SK-N-SH (cell line): ENCODE measurements around the gene PIGZ. TPM values are rescaled to one million over a fixed set of nuclear protein-coding genes. Genes with fewer than 3 reads are reported as not detected.

Experiments
- CTCF ChIA-PET: fragments of 300-600, 350-600 bp; formaldehyde crosslinking; extraction: SDS; loops from one replicate; lab custom pipeline; 2021; lab: Yijun Ruan, JAX
- POLR2A ChIA-PET: fragments of 350-600 bp; sonication (Branson Sonifier 250); formaldehyde crosslinking; extraction: SDS; loops from one replicate; lab custom pipeline; 2020; ENCODE audit warnings: antibody characterized with exemption, inconsistent platforms; lab: Yijun Ruan, JAX
- DNase-seq: peaks from one replicate; pipeline ENCODE4 v3.0.0; 2012
- H2AFZ ChIP-seq: fragments of 200-600 bp; sonication (generic); 2 replicates; pipeline ENCODE4 v1.8.1; 2016; ENCODE audit warnings: antibody characterized with exemption, mild to moderate bottlenecking, low read depth
- H3F3A ChIP-seq: fragments of 200-600 bp; sonication (generic); replicated peaks from 2 replicates; pipeline ENCODE3; 2016; ENCODE audit warnings: antibody characterized with exemption, mild to moderate bottlenecking; ENCODE audit not compliant: insufficient read depth
- H3K27ac ChIP-seq, 2 experiments: fragments of 200-500 bp in 1 of 2; fragments of 200-600 bp in 1 of 2; sonication (Bioruptor generic) in 1 of 2; sonication (generic), shearing (Covaris generic) in 1 of 2; 2 replicates each; pipeline versions ENCODE4 v1.5.1 to v1.6.1; 2014 to 2016; ENCODE audit warnings: low read depth in 2 of 2, inconsistent platforms in 1 of 2, low read length in 1 of 2, mild to moderate bottlenecking in 1 of 2, mixed read lengths in 1 of 2
- H3K27me3 ChIP-seq: fragments of 200-600 bp; sonication (generic), shearing (Covaris generic); 2 replicates; pipeline ENCODE4 v1.6.1; 2016; ENCODE audit warnings: mixed run types; ENCODE audit not compliant: insufficient read depth
- H3K36me3 ChIP-seq, 2 experiments: fragments of 200-500 bp in 1 of 2; fragments of 200-600 bp in 1 of 2; sonication (Bioruptor generic) in 1 of 2; sonication (generic) in 1 of 2; replicated peaks in 1 of 2; 2 replicates each; pipeline versions ENCODE3 to v1.5.1; 2014 to 2016; ENCODE audit warnings: low read length in 1 of 2, mild to moderate bottlenecking in 1 of 2; ENCODE audit not compliant: insufficient read depth in 2 of 2, control insufficient read depth in 1 of 2
- H3K4me1 ChIP-seq, 2 experiments: fragments of 200-500 bp in 1 of 2; fragments of 200-600 bp in 1 of 2; sonication (Bioruptor generic) in 1 of 2; sonication (generic), shearing (Covaris generic) in 1 of 2; 2 replicates each; pipeline versions ENCODE4 v1.5.1 to v1.6.1; 2014 to 2016; ENCODE audit warnings: low read depth in 1 of 2, low read length in 1 of 2, mixed run types in 1 of 2; ENCODE audit not compliant: insufficient read depth in 2 of 2, control insufficient read depth in 1 of 2
- H3K4me2 ChIP-seq: fragments of 200-600 bp; sonication (generic), shearing (Covaris generic); 2 replicates; pipeline ENCODE4 v1.6.1; 2017; ENCODE audit warnings: mixed run types
- H3K4me3 ChIP-seq, 2 experiments: fragments of 200-500 bp in 1 of 2; fragments of 200-600 bp in 1 of 2; sonication (Bioruptor generic) in 1 of 2; sonication (generic), shearing (Covaris generic) in 1 of 2; 2 replicates each; pipeline versions ENCODE4 v1.5.1 to v1.8.1; 2014 to 2016; ENCODE audit warnings: low read depth in 2 of 2, inconsistent platforms in 1 of 2, low read length in 1 of 2, mild to moderate bottlenecking in 1 of 2, mixed read lengths in 1 of 2, moderate library complexity in 1 of 2
- H3K79me2 ChIP-seq: fragments of 200-600 bp; sonication (generic); 2 replicates; pipeline ENCODE4 v1.8.1; 2017; ENCODE audit warnings: mild to moderate bottlenecking; ENCODE audit not compliant: insufficient read depth
- H3K9ac ChIP-seq: fragments of 200-600 bp; sonication (generic); 2 replicates; pipeline ENCODE4 v1.6.1; 2017; ENCODE audit warnings: mixed run types
- H3K9me2 ChIP-seq: fragments of 200-600 bp; sonication (generic); 2 replicates; pipeline ENCODE4 v1.6.1; 2017; ENCODE audit warnings: mixed run types
- H3K9me3 ChIP-seq: fragments of 200-600 bp; sonication (generic); 2 replicates; pipeline ENCODE4 v1.6.1; 2017; ENCODE audit warnings: mixed run types, mild to moderate bottlenecking, moderate library complexity
- H4K20me1 ChIP-seq: fragments of 200-600 bp; sonication (generic); 2 replicates; pipeline ENCODE4 v1.6.1; 2017; ENCODE audit warnings: mild to moderate bottlenecking, mixed run types; ENCODE audit not compliant: insufficient read depth
- CHD2 ChIP-seq: fragments of 150-350 bp; IDR thresholded peaks from 2 replicates; pipeline ENCODE4 v1.6.1; 2018; ENCODE audit warnings: low read length; ENCODE audit not compliant: partially characterized antibody
- ELF1 ChIP-seq: IDR thresholded peaks from 2 replicates; pipeline ENCODE4 v1.4.0; 2012
- EZH2phosphoT487 ChIP-seq: fragments of 200-600 bp; sonication (generic); IDR thresholded peaks from 2 replicates; pipeline ENCODE4 v1.6.1; 2017; ENCODE audit warnings: low read depth, mixed run types, mild to moderate bottlenecking, antibody characterized with exemption, moderate library complexity, borderline replicate concordance
- FOXJ3 ChIP-seq: sonication (generic); formaldehyde crosslinking; IDR thresholded peaks from 2 replicates; pipeline ENCODE4 v1.5.1; 2020; ENCODE audit warnings: mild to moderate bottlenecking, missing genetic modification reagents
- FOXM1 ChIP-seq: IDR thresholded peaks from 2 replicates; pipeline ENCODE4 v1.4.0; 2012; ENCODE audit warnings: low read depth, mild to moderate bottlenecking
- GATA2 ChIP-seq: sonication (generic); formaldehyde crosslinking; IDR thresholded peaks from 2 replicates; pipeline ENCODE4 v1.5.0; 2020; ENCODE audit warnings: mild to moderate bottlenecking, missing genetic modification reagents
- JUND ChIP-seq: IDR thresholded peaks from 2 replicates; pipeline ENCODE4 v1.4.0; 2012
- MXI1 ChIP-seq: IDR thresholded peaks from 2 replicates; pipeline ENCODE4 v1.6.1; 2012; ENCODE audit warnings: mild to moderate bottlenecking, low read depth, low read length, improper control_type of control experiment
- NFIC ChIP-seq: IDR thresholded peaks from 2 replicates; pipeline ENCODE4 v1.4.0; 2012; ENCODE audit warnings: borderline replicate concordance
- NRF1 ChIP-seq: IDR thresholded peaks from 2 replicates; pipeline ENCODE4 v1.6.1; 2012; ENCODE audit warnings: low read depth, mild to moderate bottlenecking, low read length
- POLR2AphosphoS5 ChIP-seq: IDR thresholded peaks from 2 replicates; pipeline ENCODE4 v1.6.1; 2012; ENCODE audit warnings: low read depth, low read length
- RAD21 ChIP-seq: IDR thresholded peaks from 2 replicates; pipeline ENCODE4 v1.6.1; 2012; ENCODE audit warnings: mild to moderate bottlenecking, low read length
- RCOR1 ChIP-seq: fragments of 150-350 bp; IDR thresholded peaks from 2 replicates; pipeline ENCODE4 v1.6.1; 2017; ENCODE audit warnings: antibody characterized with exemption, low read length
- RFX5 ChIP-seq: IDR thresholded peaks from 2 replicates; pipeline ENCODE4 v1.6.1; 2012; ENCODE audit warnings: mild to moderate bottlenecking, improper control_type of control experiment, low read length
- SMC3 ChIP-seq: IDR thresholded peaks from 2 replicates; pipeline ENCODE4 v1.6.1; 2012; ENCODE audit warnings: low read depth, low read length, improper control_type of control experiment
- TEAD4 ChIP-seq: IDR thresholded peaks from 2 replicates; pipeline ENCODE4 v1.4.0; 2012; ENCODE audit warnings: mild to moderate bottlenecking, borderline replicate concordance; ENCODE audit not compliant: insufficient read depth
- WGBS: methylation state at CpG from one replicate; pipeline ENCODE4 v1.1.6; 2017; ENCODE audit warnings: low lambda C conversion rate; 5-methylcytosine and 5-hydroxymethylcytosine counted together
- polyA plus RNA-seq, 3 experiments: library from polyadenylated mRNA; depleted of rRNA; stranded (reverse); fragments of >200 nt; gene quantifications; 2 replicates each; pipeline ENCODE4 v1.2.3, GENCODE V29; 2012
- TF ChIP-seq, protein P1 (sequence below): IDR thresholded peaks from 2 replicates; pipeline ENCODE4 v1.4.0; 2012; ENCODE audit warnings: low read depth, borderline replicate concordance
- TF ChIP-seq, protein P2 (sequence below): fragments of 150-350 bp; IDR thresholded peaks from 2 replicates; pipeline ENCODE4 v1.6.1; 2017; ENCODE audit warnings: antibody characterized with exemption, low read length, low read depth, borderline replicate concordance
- TF ChIP-seq, protein P3 (sequence below): IDR thresholded peaks from 2 replicates; pipeline ENCODE4 v1.6.1; 2012; ENCODE audit warnings: mild to moderate bottlenecking, low read depth, low read length, moderate library complexity
- TF ChIP-seq, protein P4 (sequence below): IDR thresholded peaks from 2 replicates; pipeline ENCODE4 v1.4.0; 2012; ENCODE audit warnings: low read depth, borderline replicate concordance

PIGZ gene
- polyA plus RNA-seq, 1 of the 3 experiments (the other 2 are of a cell fraction) = 5.0 TPM

DNA sequence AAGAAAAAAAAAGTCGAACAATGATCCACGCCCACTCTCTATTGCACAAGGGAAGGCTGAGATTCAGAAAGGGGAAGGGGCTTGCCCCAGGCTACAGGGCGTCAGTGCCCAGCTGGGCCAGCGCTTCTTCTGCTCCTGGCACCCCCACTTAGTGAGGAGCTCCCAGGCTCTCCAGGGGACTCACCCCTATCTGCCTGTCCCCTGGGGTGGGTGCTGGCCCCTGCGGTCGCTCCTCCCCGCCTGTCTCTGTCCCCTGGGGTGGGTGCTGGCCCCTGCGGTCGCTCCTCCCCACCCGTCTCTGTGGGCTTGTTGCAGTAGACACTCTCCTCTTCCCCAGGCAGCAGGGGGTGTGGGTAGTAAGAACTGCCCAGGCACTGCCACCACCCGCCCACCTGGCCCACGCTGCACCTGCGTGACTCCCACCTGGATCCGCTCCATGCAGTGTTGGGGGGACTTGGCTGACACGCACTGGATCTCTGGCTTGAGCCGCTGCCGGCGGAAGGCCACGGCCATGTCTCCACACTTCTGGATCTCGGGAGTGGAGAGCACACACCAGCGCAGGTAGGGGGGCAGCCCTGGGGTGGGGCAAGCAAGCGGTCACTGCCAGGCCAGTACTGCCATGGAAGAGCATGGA, 46.4 kb upstream of the PIGZ start:
- H3K4me2 ChIP-seq = no peak overlapping the region
- peaks cover 2% of the 10 kb centered on the region for H3F3A ChIP-seq
- TF ChIP-seq EZH2phosphoT487 (no peak), NFIC (no peak), CHD2 (no peak), POLR2AphosphoS5 (no peak), GATA2 (no peak), RAD21 (no peak), MXI1 (no peak), FOXM1 (no peak), RFX5 (no peak), TEAD4 (no peak), NRF1 (no peak), JUND (no peak), ELF1 (no peak), FOXJ3 (CRISPR knock-in tag) (no peak)
- TF ChIP-seq, protein P1, sequence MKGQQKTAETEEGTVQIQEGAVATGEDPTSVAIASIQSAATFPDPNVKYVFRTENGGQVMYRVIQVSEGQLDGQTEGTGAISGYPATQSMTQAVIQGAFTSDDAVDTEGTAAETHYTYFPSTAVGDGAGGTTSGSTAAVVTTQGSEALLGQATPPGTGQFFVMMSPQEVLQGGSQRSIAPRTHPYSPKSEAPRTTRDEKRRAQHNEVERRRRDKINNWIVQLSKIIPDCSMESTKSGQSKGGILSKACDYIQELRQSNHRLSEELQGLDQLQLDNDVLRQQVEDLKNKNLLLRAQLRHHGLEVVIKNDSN = no peak
- TF ChIP-seq, protein P2, sequence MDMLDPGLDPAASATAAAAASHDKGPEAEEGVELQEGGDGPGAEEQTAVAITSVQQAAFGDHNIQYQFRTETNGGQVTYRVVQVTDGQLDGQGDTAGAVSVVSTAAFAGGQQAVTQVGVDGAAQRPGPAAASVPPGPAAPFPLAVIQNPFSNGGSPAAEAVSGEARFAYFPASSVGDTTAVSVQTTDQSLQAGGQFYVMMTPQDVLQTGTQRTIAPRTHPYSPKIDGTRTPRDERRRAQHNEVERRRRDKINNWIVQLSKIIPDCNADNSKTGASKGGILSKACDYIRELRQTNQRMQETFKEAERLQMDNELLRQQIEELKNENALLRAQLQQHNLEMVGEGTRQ = no peak
- H2AFZ ChIP-seq = no peak overlapping the region
- H3K9me3 ChIP-seq = no peaks in the 10 kb centered on the region
- CTCF ChIA-PET = interaction anchor here (1.5 to 11.0 kb wide), 3 partner anchors 9 to 14 kb away, joined by 4 to 81 read pairs (median 11); partner anchors contain the start of gene MELTF
- H3K79me2 ChIP-seq = no peaks in the 10 kb centered on the region
- WGBS = 95% methylated on average over 20 of the region's 22 CpGs
- no peaks in the 10 kb centered on the region for H4K20me1 ChIP-seq
- H3K4me1 ChIP-seq = peaks cover 0 to 14% of the 10 kb centered on the region in 2 experiments; a peak in 1 of 4 replicates
- no peak overlapping the region for H3K27ac ChIP-seq
- no peaks in the 10 kb centered on the region for H3K36me3 ChIP-seq
- no peaks in the 10 kb centered on the region for H3K9me2 ChIP-seq
- DNase-seq = no peak
- H3K9ac ChIP-seq = no peak overlapping the region
- POLR2A ChIA-PET = no interaction called here
- no peak overlapping the region for H3K4me3 ChIP-seq
- no peaks in the 10 kb centered on the region for H3K27me3 ChIP-seq

DNA sequence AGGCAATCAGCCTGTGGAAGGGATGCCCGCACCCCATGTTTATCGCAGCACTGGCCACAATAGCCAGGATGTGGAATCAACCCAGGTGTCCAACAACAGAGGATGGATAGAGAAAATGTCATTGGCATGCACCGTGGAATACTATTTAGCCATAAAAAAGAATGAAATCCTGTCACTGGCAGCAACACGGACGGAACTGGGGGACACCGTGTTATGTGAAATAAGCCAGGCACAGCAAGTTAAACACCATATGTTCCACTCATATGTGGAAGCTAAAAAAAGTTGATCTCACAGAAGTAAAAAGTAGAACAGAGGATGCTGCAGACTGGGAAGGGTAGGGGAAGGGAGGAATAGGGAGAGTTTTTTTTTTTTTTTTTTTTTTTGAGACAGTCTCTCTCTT, 45.4 kb upstream of the PIGZ start:
- Histone ChIP-seq H2AFZ (no peak overlapping the region), H3K9me3 (no peaks in the 10 kb centered on the region), H3K27ac (no peak overlapping the region), H3K79me2 (no peaks in the 10 kb centered on the region), H3K9ac (no peak overlapping the region), H3K9me2 (no peaks in the 10 kb centered on the region), H4K20me1 (no peaks in the 10 kb centered on the region), H3F3A (peaks cover 2% of the 10 kb centered on the region), H3K4me2 (no peak overlapping the region), H3K27me3 (no peaks in the 10 kb centered on the region), H3K4me3 (no peak overlapping the region), H3K36me3 (no peaks in the 10 kb centered on the region), H3K4me1 (peaks cover 0 to 14% of the 10 kb centered on the region in 2 experiments; a peak in 1 of 4 replicates)
- ChIA-PET POLR2A (no interaction called here), CTCF (interaction anchor here (1.6 to 11.0 kb wide), 2 partner anchors 15 to 173 kb away, joined by 5 to 81 read pairs; partner anchors contain the start of gene MELTF)
- no peak for DNase-seq
- 94% methylated on average over 6 of the region's 6 CpGs for WGBS
- TF ChIP-seq, protein P3, sequence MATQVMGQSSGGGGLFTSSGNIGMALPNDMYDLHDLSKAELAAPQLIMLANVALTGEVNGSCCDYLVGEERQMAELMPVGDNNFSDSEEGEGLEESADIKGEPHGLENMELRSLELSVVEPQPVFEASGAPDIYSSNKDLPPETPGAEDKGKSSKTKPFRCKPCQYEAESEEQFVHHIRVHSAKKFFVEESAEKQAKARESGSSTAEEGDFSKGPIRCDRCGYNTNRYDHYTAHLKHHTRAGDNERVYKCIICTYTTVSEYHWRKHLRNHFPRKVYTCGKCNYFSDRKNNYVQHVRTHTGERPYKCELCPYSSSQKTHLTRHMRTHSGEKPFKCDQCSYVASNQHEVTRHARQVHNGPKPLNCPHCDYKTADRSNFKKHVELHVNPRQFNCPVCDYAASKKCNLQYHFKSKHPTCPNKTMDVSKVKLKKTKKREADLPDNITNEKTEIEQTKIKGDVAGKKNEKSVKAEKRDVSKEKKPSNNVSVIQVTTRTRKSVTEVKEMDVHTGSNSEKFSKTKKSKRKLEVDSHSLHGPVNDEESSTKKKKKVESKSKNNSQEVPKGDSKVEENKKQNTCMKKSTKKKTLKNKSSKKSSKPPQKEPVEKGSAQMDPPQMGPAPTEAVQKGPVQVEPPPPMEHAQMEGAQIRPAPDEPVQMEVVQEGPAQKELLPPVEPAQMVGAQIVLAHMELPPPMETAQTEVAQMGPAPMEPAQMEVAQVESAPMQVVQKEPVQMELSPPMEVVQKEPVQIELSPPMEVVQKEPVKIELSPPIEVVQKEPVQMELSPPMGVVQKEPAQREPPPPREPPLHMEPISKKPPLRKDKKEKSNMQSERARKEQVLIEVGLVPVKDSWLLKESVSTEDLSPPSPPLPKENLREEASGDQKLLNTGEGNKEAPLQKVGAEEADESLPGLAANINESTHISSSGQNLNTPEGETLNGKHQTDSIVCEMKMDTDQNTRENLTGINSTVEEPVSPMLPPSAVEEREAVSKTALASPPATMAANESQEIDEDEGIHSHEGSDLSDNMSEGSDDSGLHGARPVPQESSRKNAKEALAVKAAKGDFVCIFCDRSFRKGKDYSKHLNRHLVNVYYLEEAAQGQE = no peak
- TF ChIP-seq FOXJ3 (CRISPR knock-in tag) = no peak
- TF ChIP-seq ELF1 = no peak
- TF ChIP-seq RAD21 = no peak
- TF ChIP-seq RFX5 = no peak
- no peak for TF ChIP-seq SMC3
- TF ChIP-seq RCOR1 = no peak
- TF ChIP-seq, protein P4, sequence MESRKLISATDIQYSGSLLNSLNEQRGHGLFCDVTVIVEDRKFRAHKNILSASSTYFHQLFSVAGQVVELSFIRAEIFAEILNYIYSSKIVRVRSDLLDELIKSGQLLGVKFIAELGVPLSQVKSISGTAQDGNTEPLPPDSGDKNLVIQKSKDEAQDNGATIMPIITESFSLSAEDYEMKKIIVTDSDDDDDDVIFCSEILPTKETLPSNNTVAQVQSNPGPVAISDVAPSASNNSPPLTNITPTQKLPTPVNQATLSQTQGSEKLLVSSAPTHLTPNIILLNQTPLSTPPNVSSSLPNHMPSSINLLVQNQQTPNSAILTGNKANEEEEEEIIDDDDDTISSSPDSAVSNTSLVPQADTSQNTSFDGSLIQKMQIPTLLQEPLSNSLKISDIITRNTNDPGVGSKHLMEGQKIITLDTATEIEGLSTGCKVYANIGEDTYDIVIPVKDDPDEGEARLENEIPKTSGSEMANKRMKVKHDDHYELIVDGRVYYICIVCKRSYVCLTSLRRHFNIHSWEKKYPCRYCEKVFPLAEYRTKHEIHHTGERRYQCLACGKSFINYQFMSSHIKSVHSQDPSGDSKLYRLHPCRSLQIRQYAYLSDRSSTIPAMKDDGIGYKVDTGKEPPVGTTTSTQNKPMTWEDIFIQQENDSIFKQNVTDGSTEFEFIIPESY = no peak
- TF ChIP-seq EZH2phosphoT487 = no peak
